GM04503 (cell line): ENCODE data around the gene TWIST2.

Experiments used
- DNase-seq: peaks from one replicate; pipeline ENCODE4 v3.0.0-alpha.2; 2012; ENCODE audit warnings: low read depth

Gene TWIST2

DNA sequence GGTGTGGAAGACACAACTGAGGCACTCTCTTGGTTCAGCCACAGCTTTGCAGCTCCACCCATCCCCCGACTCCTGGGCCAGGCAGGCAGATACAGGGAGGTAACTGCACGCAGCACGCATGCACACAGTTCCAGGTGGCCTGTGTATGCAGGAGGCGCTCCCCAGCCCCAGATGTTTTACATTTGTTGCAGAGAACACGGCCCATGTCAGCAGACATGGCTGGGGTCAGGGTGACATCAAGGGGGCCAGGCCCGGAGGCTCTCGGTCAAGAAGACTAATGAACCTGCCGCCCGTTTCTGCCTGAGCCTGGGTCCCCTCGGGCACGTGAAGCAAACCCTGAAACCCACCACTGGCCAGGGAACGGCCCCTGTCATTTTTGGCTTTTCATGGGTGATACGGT lies 57.3 kb downstream of the TWIST2 start:
- no peak for DNase-seq

DNA sequence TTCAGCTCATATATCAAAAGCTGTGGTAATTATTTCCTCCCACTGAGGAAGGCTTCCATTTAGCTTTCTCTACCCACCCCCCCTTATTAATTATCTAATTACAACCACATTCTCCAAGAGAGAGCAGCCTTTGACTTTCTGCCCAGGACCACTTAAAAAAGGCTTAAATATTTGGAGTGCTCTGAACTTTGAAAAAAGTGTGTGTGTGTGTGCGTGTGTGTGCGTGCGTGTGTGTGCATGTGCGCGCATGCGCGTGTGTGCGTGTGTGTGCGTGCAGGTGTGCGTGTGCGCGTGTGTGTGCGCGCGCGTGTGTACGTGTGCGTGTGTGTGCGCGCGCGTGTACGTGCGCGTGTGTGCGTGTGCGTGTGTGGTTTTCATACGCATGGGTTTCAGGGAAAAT lies 57.8 kb downstream of the TWIST2 start:
- no peak for DNase-seq

DNA sequence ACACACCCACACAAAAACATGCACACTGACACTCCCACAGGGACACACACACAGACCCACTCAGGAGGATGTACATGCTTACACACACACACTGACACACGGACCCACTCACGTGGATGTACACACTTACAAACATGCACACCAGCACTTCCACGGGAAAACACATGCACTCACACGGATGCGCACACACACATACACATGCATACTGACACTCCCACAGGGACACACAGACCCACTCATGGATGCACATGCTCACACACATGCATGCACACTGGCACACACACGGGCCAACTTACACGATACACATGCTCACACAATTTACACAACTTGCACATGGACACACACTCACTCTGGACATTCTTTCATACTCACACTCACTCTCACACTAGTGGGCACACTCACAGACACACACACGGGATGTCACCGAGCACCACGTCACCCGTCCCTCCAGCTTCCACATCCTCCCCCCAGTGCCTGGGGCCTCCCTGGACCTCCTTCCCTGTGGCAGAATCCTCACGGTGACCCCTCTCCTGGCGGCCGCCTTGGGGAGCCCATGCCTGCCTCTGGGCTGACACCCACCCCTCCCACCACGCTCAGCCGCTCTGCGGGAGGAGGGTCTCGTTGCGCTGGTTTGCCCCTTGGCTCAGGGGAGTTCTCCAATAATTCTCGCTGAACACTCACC lies 58.5 kb downstream of the TWIST2 start:
- DNase-seq = no peak

DNA sequence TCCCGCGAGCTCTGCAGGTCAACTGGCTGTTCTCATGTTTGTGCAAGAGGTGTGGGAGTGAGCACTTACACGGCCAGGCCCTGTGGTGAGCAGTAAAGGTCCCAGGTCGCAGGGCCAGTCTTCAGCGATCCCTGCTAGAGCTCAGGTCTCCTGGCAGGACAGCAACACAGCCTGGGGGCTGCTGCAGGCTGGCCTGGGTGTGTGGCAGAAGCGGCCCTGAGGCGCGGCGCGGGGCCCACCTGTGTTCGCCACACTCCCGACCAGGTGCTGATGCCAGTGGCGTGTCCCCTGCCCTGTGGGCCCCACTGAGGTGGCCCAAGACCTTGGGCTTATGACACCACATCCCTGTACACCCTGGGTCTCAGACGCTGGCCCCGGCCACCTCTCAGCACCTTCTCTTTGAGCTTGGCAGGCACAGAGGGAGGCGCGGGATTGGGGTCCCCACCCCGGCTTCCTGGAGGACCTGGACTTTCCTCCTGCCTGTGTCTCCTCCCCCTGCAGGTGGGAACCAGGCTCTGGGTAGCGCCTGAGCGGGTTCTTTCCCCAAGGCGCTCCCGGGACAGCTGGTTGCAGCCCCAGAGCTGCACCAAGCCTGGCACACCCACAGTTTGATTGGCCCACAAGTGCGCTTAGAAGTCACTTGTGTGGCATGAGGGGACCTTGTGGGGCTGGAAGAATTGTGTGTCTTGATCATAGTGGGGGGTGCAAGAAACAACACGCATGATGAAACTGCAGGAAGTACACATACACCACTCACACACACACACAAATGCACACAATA lies 59.2 kb downstream of the TWIST2 start:
- no peak for DNase-seq

DNA sequence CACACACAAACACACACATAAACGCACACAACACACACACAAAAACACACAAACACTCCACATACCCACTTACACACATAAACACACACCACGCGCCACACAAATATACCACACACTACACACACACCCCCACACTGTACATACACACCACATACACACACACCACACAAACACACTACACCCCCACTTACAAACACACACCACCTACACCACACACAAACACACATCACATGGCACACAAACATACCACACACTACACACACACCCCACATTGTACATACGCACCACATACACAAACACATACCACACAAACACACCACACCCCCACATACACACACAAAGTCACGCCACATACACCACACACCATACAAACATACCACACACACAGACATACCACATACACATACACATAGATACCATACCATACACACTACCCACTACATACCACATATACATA lies 59.9 kb downstream of the TWIST2 start:
- no peak for DNase-seq

- DNase-seq = peak; percentile 67
Measured at GRCh38 chr2:238908960-238909951, 61.4 kb downstream of the TWIST2 start.

- no peak for DNase-seq
Measured at GRCh38 chr2:238910751-238911351, 63.0 kb downstream of the TWIST2 start.

DNA sequence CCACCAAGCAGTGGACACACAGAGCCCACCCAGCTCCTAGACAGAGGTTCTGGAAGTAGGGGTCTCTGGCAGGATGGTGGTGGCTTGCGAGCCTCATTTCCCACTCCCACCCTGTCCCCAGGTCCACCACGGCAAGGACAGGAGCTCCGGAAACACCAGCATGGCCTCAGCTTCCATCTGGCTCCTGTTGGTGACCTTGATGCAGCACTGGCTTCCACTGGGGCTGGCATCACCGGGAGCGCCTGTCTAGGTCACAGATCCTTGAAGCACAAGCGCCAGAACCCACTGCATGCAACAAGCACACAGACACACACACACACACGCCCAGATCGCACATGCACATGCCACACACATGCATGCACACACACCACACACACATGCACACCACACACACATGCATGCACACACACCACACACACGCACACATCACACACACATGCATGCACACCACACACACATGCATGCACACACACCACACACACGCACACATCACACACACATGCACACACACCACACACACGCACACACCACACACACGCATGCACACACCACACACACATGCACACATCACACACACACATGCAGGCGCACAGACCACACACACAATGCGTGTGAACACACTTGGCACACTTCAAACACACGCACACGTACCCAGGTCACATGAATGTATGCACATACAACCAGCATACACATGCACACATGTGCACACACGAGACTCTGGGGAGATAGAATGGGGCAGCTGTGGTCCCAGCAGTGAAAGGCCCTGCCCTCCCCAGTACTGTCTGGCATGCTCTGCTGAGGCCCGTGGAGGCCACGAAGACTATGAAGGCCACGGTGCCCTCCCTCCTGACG lies 63.7 kb downstream of the TWIST2 start:
- no peak for DNase-seq

GRCh38 chr2:238912228-238912915 lies 64.5 kb downstream of the TWIST2 start:
- DNase-seq = no peak

DNA sequence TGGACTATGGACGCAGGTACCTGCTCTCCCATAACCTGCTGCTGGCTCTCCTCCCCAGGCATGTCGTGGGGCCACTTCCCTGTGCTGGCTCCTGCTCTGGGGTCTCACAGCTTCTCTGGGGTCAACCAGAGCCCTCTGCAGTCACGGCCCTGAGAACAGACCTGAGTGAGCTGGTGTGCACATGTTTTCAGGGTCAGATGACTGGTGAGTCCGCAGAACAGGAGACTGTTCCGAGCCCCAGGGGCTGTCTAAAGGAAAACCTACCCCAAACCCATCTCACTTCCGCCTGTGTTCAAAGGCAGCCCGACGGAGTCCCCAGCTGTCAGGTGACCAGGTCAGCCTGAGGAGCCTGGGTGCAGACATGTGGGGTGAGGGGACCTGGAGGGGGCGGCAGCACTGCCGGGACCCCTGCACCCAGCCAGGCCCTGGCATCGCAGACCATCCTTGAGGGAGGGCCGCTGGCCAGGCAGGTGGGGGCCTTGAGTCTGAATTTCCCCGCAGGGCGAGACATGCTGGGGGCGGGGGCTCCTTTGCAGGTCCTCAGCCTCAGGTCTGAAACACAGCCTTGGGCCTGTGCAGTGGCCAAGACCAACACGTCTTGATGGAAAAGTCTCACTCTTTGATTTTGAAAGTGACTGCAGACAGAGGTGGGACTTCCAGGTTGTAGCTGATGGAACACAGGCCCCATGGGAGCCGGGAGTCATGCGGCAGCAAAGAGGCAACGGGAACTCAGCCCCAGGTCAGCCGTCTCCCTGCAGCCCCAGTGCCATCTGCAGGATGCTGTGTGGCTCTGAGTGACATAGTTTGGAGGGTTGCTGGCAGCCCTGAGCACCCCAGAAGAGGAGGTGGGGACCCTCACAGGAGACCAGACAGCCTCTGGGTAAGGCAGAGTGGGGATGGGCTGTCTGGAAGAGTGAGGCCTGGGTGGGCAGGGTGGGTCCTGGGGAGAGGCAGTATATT lies 65.3 kb downstream of the TWIST2 start:
- DNase-seq = no peak

DNA sequence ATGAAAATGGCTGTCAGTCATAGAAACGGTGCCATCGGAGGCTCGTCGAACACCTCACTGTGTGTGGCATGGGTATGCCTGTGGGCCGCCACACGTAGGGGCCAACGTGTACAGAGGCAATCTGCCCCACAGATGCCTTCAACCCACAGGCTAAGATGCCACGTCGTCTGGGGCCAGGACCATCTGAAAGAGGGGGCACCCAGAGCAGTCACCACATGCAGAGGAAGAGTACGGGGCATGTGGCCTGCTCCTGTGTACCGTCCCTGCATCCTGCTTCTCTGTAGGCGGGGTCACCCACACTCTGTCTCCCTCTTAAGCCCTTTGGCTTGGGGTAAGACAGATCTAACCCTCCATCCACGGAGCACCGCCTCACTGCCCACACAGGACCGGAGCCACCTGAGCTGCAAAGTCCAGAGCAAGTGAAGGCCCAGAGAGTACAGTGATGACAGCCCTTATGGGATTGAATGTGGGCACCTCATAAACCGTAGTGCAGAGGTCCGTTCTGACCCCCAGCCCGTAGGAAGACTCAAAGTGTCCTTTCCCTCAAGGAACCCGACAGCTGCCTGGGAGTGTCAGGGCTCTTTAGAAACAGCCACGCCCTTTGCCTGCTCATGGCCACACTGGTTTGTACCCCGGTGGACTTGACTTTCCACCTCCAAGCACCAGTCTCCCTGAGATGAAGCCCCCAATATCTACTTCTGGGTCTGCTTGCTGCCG lies 66.2 kb downstream of the TWIST2 start:
- DNase-seq = no peak

- DNase-seq = no peak
Measured at GRCh38 chr2:238914648-238915015, 66.7 kb downstream of the TWIST2 start.

- no peak for DNase-seq
Measured at GRCh38 chr2:238915196-238915595, 67.3 kb downstream of the TWIST2 start.

GRCh38 chr2:238915596-238915995 lies 67.7 kb downstream of the TWIST2 start:
- DNase-seq = no peak

- no peak for DNase-seq
Measured at GRCh38 chr2:238916176-238916874, 68.4 kb downstream of the TWIST2 start.

GRCh38 chr2:238916875-238917590 lies 69.1 kb downstream of the TWIST2 start:
- no peak for DNase-seq

DNA sequence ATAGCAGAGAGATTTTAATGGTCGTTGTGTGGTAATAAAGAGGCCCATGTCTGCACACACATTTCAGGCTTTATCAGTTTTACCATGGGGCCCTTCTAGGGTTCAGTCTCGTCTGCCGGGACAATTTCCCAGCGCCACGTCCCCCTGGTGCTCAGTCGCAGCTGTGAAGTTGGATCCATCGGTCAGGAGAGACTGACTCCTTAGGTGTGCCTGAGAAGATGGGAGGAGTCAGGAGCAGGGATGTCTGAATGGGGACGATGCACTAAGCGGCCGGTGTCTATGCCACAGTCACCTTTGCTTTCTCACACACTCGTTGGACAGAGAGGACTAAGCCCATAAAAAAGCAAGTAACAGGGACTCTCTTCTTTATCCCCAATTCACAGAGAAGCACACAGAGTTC lies 71.4 kb downstream of the TWIST2 start:
- DNase-seq = no peak
